Measurements from ENCODE around the gene ILF2. TPM values are rescaled to one million over a fixed set of nuclear protein-coding genes. Genes with fewer than 3 reads are reported as not detected.
A peak's percentile ranks its signal among the peaks of the same experiment; 100 is the strongest.

Gene ILF2
- polyA plus RNA-seq, 1 donor (not counting 4 experiments of a cell fraction or from before 2014, with no cell fraction given) = 232 TPM

DNA sequence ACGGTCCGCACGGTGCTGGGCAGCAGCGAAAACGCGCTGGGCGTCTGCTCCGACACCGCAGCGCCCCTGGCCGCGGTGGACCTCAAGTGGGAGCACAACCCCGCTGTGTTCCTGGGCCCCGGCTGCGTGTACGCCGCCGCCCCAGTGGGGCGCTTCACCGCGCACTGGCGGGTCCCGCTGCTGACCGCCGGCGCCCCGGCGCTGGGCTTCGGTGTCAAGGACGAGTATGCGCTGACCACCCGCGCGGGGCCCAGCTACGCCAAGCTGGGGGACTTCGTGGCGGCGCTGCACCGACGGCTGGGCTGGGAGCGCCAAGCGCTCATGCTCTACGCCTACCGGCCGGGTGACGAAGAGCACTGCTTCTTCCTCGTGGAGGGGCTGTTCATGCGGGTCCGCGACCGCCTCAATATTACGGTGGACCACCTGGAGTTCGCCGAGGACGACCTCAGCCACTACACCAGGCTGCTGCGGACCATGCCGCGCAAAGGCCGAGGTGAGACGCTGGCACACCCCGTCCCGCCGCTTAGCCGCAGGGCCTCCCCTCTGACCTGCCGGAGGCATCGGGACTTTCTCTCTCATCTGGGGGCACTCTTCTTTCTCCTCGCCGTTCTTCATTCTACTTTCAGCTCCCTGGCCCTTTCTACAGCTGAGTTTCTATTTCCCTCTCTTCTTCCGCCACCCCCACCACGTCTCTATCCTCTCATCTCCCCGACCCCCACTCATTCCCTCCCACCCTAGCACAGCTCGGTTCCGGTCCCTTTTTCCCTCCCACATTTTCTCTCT lies 8.7 kb upstream of the ILF2 start:
- Histone ChIP-seq H3K9me3 (ENCODE audit: control insufficient read depth, low read depth, low read length) (no peaks in the 10 kb centered on the region), H3K27me3 (ENCODE audit: control insufficient read depth, extremely low read depth, insufficient read depth, low read length) (peaks cover 42% of the 10 kb centered on the region), H3K9ac (ENCODE audit: control insufficient read depth, extremely low read depth, insufficient read depth, low read length) (no peak overlapping the region), H3K4me3 (ENCODE audit: control insufficient read depth in 2 of 3, extremely low read depth in 1 of 3, insufficient read depth in 2 of 3, low read depth in 1 of 3, low read length in 3 of 3) (peak overlapping the region in 2 of 3 experiments; percentile 48 to 54), H3K4me1 (ENCODE audit: control insufficient read depth, extremely low read depth, insufficient read depth, low read length) (peaks cover 11% of the 10 kb centered on the region), H3K4me2 (ENCODE audit: control insufficient read depth, extremely low read depth, insufficient read depth, low read depth, low read length) (peak overlapping the region; percentile 74), H4K20me1 (ENCODE audit: control insufficient read depth, extremely low read depth, insufficient read depth, low read length) (no peaks in the 10 kb centered on the region), H2AFZ (ENCODE audit: control insufficient read depth, low read length) (peak overlapping the region; percentile 56), H3K9me1 (ENCODE audit: control insufficient read depth, extremely low read depth, insufficient read depth, low read length) (no peaks in the 10 kb centered on the region), H3K79me2 (ENCODE audit: control insufficient read depth, insufficient read depth, low read length) (no peaks in the 10 kb centered on the region), H3K27ac (ENCODE audit: control insufficient read depth, insufficient read depth, low read length) (no peak overlapping the region), H3K36me3 (ENCODE audit: control insufficient read depth in 2 of 2, extremely low read depth in 1 of 2, insufficient read depth in 2 of 2, low read length in 2 of 2) (no peaks in the 10 kb centered on the region)
- dilution Hi-C loops (cut with MboI; ENCODE audit: extremely low pct_ligation_motif_present, low sequenced_read_pairs) = loop anchor here (10.0 kb wide), 1 partner anchor 65 kb away; no protein-coding TSS in a partner anchor
- FAIRE-seq = no peak
- TF ChIP-seq, protein P1, sequence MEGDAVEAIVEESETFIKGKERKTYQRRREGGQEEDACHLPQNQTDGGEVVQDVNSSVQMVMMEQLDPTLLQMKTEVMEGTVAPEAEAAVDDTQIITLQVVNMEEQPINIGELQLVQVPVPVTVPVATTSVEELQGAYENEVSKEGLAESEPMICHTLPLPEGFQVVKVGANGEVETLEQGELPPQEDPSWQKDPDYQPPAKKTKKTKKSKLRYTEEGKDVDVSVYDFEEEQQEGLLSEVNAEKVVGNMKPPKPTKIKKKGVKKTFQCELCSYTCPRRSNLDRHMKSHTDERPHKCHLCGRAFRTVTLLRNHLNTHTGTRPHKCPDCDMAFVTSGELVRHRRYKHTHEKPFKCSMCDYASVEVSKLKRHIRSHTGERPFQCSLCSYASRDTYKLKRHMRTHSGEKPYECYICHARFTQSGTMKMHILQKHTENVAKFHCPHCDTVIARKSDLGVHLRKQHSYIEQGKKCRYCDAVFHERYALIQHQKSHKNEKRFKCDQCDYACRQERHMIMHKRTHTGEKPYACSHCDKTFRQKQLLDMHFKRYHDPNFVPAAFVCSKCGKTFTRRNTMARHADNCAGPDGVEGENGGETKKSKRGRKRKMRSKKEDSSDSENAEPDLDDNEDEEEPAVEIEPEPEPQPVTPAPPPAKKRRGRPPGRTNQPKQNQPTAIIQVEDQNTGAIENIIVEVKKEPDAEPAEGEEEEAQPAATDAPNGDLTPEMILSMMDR (optimal IDR thresholded peaks at IDR 0.05 in 1 of 3, IDR thresholded peaks at IDR 0.05 in 1 of 3, conservative IDR thresholded peaks at IDR 0.05 in 1 of 3; ENCODE audit: extremely low read depth in 1 of 3, insufficient read depth in 2 of 3, low read length in 3 of 3) = peak in 1 of 3 experiments; percentile 9
- no peak for TF ChIP-seq EZH2 (IDR thresholded peaks at IDR 0.05; ENCODE audit: low read length)
- DNase-seq (ENCODE audit: low read depth, low spot score) = no peak

DNA sequence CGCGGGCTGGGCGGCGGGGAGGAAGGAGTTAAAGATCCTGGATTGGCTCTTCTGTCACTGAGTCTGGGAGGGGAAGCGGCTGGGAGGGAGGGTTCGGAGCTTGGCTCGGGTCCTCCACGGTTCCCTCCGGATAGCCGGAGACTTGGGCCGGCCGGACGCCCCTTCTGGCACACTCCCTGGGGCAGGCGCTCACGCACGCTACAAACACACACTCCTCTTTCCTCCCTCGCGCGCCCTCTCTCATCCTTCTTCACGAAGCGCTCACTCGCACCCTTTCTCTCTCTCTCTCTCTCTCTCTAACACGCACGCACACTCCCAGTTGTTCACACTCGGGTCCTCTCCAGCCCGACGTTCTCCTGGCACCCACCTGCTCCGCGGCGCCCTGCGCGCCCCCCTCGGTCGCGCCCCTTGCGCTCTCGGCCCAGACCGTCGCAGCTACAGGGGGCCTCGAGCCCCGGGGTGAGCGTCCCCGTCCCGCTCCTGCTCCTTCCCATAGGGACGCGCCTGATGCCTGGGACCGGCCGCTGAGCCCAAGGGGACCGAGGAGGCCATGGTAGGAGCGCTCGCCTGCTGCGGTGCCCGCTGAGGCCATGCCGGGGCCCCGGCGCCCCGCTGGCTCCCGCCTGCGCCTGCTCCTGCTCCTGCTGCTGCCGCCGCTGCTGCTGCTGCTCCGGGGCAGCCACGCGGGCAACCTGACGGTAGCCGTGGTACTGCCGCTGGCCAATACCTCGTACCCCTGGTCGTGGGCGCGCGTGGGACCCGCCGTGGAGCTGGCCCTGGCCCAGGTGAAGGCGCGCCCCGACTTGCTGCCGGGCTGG lies 7.9 kb upstream of the ILF2 start, which contains the start of gene NPR1:
NPR1 (plus strand) TSS at position 170 of the 818 bp plus-strand sequence; CDS start at position 591, 421 bp downstream.
- no peak for FAIRE-seq

More for the DNA sequence above, 7.9 kb upstream of the ILF2 start, which contains the start of gene NPR1:
- Histone ChIP-seq H3K9me3 (ENCODE audit: control insufficient read depth, low read depth, low read length) (no peaks in the 10 kb centered on the region), H3K4me1 (ENCODE audit: control insufficient read depth, extremely low read depth, insufficient read depth, low read length) (peaks cover 9% of the 10 kb centered on the region), H3K9me1 (ENCODE audit: control insufficient read depth, extremely low read depth, insufficient read depth, low read length) (no peaks in the 10 kb centered on the region), H3K36me3 (ENCODE audit: control insufficient read depth in 2 of 2, extremely low read depth in 1 of 2, insufficient read depth in 2 of 2, low read length in 2 of 2) (no peaks in the 10 kb centered on the region), H3K79me2 (ENCODE audit: control insufficient read depth, insufficient read depth, low read length) (no peaks in the 10 kb centered on the region), H3K27ac (ENCODE audit: control insufficient read depth, insufficient read depth, low read length) (no peak within 1 kb of the TSS), H3K27me3 (ENCODE audit: control insufficient read depth, extremely low read depth, insufficient read depth, low read length) (peaks cover 42% of the 10 kb centered on the region), H4K20me1 (ENCODE audit: control insufficient read depth, extremely low read depth, insufficient read depth, low read length) (no peaks in the 10 kb centered on the region), H3K4me3 (ENCODE audit: control insufficient read depth in 2 of 3, extremely low read depth in 1 of 3, insufficient read depth in 2 of 3, low read depth in 1 of 3, low read length in 3 of 3) (peak within 1 kb of the TSS; percentile 8 to 54 (median 48)), H2AFZ (ENCODE audit: control insufficient read depth, low read length) (peak within 1 kb of the TSS; percentile 56), H3K4me2 (ENCODE audit: control insufficient read depth, extremely low read depth, insufficient read depth, low read depth, low read length) (peak within 1 kb of the TSS; percentile 74), H3K9ac (ENCODE audit: control insufficient read depth, extremely low read depth, insufficient read depth, low read length) (no peak within 1 kb of the TSS)
- no peak for DNase-seq (ENCODE audit: low read depth, low spot score)
- TF ChIP-seq EZH2 (IDR thresholded peaks at IDR 0.05; ENCODE audit: low read length) = peak; percentile 89
- TF ChIP-seq, protein P1 (optimal IDR thresholded peaks at IDR 0.05 in 1 of 3, IDR thresholded peaks at IDR 0.05 in 1 of 3, conservative IDR thresholded peaks at IDR 0.05 in 1 of 3; ENCODE audit: extremely low read depth in 1 of 3, insufficient read depth in 2 of 3, low read length in 3 of 3) = no peak
- dilution Hi-C loops (cut with MboI; ENCODE audit: extremely low pct_ligation_motif_present, low sequenced_read_pairs) = no loop called here

Measured in keratinocyte (primary cell).